GM12892 (cell line): ENCODE data around the gene ABCC12.

Source experiments
- POLR2A ChIP-seq: IDR thresholded peaks from 2 replicates; pipeline ENCODE4 v1.6.1; 2011; ENCODE audit warnings: low read depth, low read length, control low read depth
- POLR2AphosphoS5 ChIP-seq: IDR thresholded peaks from 2 replicates; pipeline ENCODE4 v1.6.1; 2011; ENCODE audit warnings: low read depth, low read length, control low read depth

DNA sequence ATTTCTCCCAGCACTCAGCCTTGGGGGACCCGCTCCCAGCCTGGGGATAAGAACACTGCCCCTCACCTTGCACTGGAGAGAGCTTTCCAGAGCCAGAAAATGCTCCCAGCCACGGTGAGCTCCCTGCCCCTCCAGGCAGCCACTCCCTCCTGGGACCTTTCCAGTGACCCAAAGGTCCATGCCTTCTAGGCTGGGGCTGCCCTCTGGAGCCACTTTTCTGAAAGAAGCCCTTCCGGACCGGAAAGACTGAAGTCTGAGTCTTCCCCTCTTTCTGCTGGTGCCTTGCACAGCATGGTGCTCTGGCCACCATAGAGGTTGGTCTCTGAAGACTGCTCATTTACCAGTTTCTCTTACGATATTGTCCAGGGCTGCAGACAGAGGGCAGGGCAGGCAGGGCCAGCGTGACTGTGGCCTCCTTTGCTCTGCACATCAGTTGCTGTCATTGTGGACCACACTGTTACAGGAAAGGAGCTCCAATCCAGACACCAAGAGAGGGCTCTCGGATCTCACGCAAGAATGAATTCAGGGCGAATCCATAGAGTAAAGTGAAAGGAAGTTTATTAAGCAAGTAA is 7.1 kb upstream of the ABCC12 start:
- TF ChIP-seq POLR2AphosphoS5: no peak
- TF ChIP-seq POLR2A: no peak
